ENCODE results near the gene ZMIZ1.
"Not testable (repeated sequence)": the region's sequence is repeated elsewhere in the genome, so short reads cannot be mapped to it uniquely, and the experiment has no call there.

The ZMIZ1 gene

DNA sequence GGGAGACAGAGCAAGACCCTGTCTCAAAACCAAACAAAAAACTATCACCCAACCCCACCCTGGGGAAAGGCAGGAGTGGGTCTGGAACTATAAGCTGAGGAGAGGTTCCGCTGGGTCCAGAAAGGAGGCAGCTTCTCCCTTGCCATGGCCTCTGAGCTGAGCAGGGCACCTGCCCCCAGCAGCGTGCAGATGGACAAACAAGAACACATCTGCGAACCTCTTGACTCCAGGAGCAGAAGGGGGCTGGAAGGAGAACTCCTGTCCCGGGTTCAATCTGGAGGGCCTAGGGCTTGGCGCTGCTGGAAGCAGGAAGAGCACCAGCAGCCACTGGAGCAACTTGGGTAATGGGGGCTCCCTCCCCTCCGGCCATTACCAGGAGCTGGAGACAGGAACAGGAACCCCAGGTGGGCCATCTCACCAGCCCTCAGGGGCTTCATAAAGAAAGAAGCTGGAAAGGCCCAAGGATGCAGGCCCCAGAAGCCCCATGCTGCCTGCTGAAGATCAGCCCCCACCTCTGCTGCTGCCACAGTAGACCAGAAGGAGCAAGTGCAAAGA lies 259.5 kb downstream of the ZMIZ1 start:
- peaks cover 0 to 3% (median 0%) of the 10 kb centered on the region in 5 donors for H3K27me3 ChIP-seq (ENCODE audit: control insufficient read depth in 5 of 5, insufficient read depth in 4 of 5, low read length in 5 of 5)
- peaks cover 0 to 2% (median 0%) of the 10 kb centered on the region in 5 donors for H3K9me3 ChIP-seq (ENCODE audit: control insufficient read depth in 5 of 5, low read length in 5 of 5)
- H3K4me3 ChIP-seq (ENCODE audit: low read depth in 1 of 5, low read length in 5 of 5) = no peak overlapping the region
- H3K27ac ChIP-seq (ENCODE audit: low read depth, low read length) = no peak overlapping the region
- H3K4me1 ChIP-seq (ENCODE audit: control insufficient read depth in 5 of 5, insufficient read depth in 5 of 5, low read length in 5 of 5) = peaks cover 0 to 9% (median 3%) of the 10 kb centered on the region in 5 donors
- H3K9ac ChIP-seq (ENCODE audit: low read length in 5 of 5) = no peak overlapping the region
- no peaks in the 10 kb centered on the region for H3K36me3 ChIP-seq (ENCODE audit: control insufficient read depth in 5 of 5, insufficient read depth in 5 of 5, low read length in 5 of 5)

DNA sequence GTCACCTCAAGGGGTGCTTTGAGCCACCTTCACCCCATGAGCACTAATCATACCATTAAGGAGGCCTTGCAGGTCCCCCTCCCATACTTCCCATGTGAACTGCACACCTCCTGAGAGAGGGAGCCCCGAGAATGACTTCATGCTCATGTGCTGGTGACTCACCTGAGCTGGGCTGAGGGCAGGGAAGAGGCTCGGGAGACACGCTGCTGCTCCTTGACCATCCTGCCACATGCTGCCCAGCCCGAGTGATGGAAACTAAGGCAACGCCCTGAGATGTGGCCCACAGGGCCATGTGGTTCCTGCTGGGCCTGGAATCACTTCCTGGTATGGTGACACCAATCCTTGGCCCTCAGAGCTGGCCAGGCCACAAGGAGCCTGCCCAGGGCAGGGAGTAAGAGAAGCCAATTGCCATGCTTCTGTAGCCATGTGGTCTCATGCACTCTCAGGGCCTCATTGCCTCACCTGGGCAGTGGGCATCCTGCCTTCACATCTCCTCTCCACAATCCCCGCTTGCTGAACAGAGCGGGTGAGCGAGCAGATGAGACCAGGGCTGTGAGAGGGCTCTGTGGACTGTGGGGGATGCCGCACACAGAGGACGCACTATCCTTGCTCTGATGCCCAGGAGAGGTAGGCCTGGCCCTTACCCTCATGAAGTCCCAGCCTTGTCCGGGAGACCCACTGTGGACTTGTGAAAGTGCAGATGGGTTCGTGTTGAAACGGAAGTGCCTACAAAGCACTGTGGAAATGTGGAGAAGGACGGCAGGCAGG lies 260.2 kb downstream of the ZMIZ1 start:
- H3K9me3 ChIP-seq (ENCODE audit: control insufficient read depth in 5 of 5, low read length in 5 of 5) = peaks cover 0 to 2% (median 0%) of the 10 kb centered on the region in 5 donors
- no peaks in the 10 kb centered on the region for H3K36me3 ChIP-seq (ENCODE audit: control insufficient read depth in 5 of 5, insufficient read depth in 5 of 5, low read length in 5 of 5)
- no peak overlapping the region for H3K27ac ChIP-seq (ENCODE audit: low read depth, low read length)
- no peak overlapping the region for H3K9ac ChIP-seq (ENCODE audit: low read length in 5 of 5)
- no peak overlapping the region for H3K4me3 ChIP-seq (ENCODE audit: low read depth in 1 of 5, low read length in 5 of 5)
- peaks cover 0 to 3% (median 0%) of the 10 kb centered on the region in 5 donors for H3K27me3 ChIP-seq (ENCODE audit: control insufficient read depth in 5 of 5, insufficient read depth in 4 of 5, low read length in 5 of 5)
- peaks cover 0 to 7% (median 3%) of the 10 kb centered on the region in 5 donors for H3K4me1 ChIP-seq (ENCODE audit: control insufficient read depth in 5 of 5, insufficient read depth in 5 of 5, low read length in 5 of 5)

DNA sequence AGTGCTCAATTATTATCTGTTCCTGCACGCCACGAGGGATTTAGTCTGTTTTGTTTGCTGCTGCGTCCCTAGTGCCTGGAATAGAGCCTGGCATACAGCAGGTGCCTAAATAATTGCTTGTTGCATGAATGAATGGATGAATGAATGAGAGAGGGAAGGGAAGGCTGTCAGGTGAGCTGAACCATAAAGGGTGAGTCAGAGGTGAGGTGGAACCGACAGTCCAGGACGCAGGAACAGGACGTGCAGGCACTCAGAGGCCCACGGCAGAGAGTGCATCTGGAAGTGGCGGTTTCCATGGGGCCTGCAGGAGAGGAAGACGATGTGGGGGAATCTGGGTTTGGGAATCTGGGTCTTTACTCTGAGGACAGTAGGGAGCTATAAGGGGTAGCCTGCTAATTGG lies 260.8 kb downstream of the ZMIZ1 start:
- Histone ChIP-seq H3K9ac (ENCODE audit: low read length in 5 of 5) (no peak overlapping the region), H3K36me3 (ENCODE audit: control insufficient read depth in 5 of 5, insufficient read depth in 5 of 5, low read length in 5 of 5) (no peaks in the 10 kb centered on the region), H3K4me3 (ENCODE audit: low read depth in 1 of 5, low read length in 5 of 5) (no peak overlapping the region), H3K9me3 (ENCODE audit: control insufficient read depth in 5 of 5, low read length in 5 of 5) (peaks cover 0 to 2% (median 0%) of the 10 kb centered on the region in 5 donors), H3K27ac (ENCODE audit: low read depth, low read length) (no peak overlapping the region), H3K27me3 (ENCODE audit: control insufficient read depth in 5 of 5, insufficient read depth in 4 of 5, low read length in 5 of 5) (peaks cover 0 to 3% (median 0%) of the 10 kb centered on the region in 5 donors), H3K4me1 (ENCODE audit: control insufficient read depth in 5 of 5, insufficient read depth in 5 of 5, low read length in 5 of 5) (peaks cover 0 to 7% (median 3%) of the 10 kb centered on the region in 5 donors)

DNA sequence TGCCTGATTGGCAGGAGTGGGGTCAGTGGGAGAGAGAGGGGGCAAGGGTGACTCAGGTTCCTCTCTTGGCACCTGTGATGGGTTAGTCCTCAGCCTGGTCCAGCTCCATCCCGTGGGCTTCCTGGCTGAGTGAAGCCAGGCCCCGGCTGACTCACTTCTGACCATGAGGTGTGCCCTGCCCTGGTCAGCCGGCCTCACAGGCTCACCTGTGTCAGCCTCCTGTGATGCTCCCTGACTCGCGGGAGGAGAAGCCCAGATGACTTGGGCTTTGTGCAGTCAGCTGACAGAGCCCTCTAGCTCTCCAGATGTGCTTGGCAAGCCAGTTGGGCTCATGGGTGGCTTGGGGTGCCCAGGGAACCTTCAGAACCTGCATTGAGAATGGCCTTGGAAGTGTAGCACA lies 262.5 kb downstream of the ZMIZ1 start:
- no peak overlapping the region for H3K4me3 ChIP-seq (ENCODE audit: low read depth in 1 of 5, low read length in 5 of 5)
- H3K36me3 ChIP-seq (ENCODE audit: control insufficient read depth in 5 of 5, insufficient read depth in 5 of 5, low read length in 5 of 5) = no peaks in the 10 kb centered on the region
- no peak overlapping the region for H3K9ac ChIP-seq (ENCODE audit: low read length in 5 of 5)
- H3K27ac ChIP-seq (ENCODE audit: low read depth, low read length) = no peak overlapping the region
- peaks cover 0 to 2% (median 0%) of the 10 kb centered on the region in 5 donors for H3K9me3 ChIP-seq (ENCODE audit: control insufficient read depth in 5 of 5, low read length in 5 of 5)
- H3K27me3 ChIP-seq (ENCODE audit: control insufficient read depth in 5 of 5, insufficient read depth in 4 of 5, low read length in 5 of 5) = peaks cover 0 to 3% (median 0%) of the 10 kb centered on the region in 5 donors
- peaks cover 3 to 7% (median 4%) of the 10 kb centered on the region in 5 donors for H3K4me1 ChIP-seq (ENCODE audit: control insufficient read depth in 5 of 5, insufficient read depth in 5 of 5, low read length in 5 of 5)

DNA sequence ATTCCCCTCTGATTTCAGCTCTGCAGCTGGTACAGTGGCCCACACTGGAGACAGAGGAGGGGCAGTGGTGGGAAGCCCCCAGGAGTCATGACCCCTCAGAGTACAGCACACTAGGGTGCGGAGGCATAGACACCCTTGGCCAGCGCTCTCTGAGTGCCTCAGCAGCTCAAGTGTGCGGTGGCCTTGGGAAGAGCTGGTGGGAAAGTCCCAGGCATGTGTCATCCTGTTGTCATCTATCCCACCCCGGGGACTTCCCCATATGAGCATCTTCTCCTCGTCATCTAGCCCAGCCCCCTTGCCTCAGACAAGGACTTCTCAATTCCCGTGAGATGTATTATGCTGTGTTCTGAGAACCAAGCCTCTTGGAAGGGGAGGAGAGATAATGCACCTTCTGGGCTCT lies 262.9 kb downstream of the ZMIZ1 start:
- H3K9me3 ChIP-seq (ENCODE audit: control insufficient read depth in 5 of 5, low read length in 5 of 5) = peaks cover 0 to 2% (median 0%) of the 10 kb centered on the region in 5 donors
- no peaks in the 10 kb centered on the region for H3K36me3 ChIP-seq (ENCODE audit: control insufficient read depth in 5 of 5, insufficient read depth in 5 of 5, low read length in 5 of 5)
- no peak overlapping the region for H3K4me3 ChIP-seq (ENCODE audit: low read depth in 1 of 5, low read length in 5 of 5)
- peaks cover 0 to 3% (median 0%) of the 10 kb centered on the region in 5 donors for H3K27me3 ChIP-seq (ENCODE audit: control insufficient read depth in 5 of 5, insufficient read depth in 4 of 5, low read length in 5 of 5)
- peaks cover 3 to 7% (median 4%) of the 10 kb centered on the region in 5 donors for H3K4me1 ChIP-seq (ENCODE audit: control insufficient read depth in 5 of 5, insufficient read depth in 5 of 5, low read length in 5 of 5)
- H3K27ac ChIP-seq (ENCODE audit: low read depth, low read length) = no peak overlapping the region
- no peak overlapping the region for H3K9ac ChIP-seq (ENCODE audit: low read length in 5 of 5)

DNA sequence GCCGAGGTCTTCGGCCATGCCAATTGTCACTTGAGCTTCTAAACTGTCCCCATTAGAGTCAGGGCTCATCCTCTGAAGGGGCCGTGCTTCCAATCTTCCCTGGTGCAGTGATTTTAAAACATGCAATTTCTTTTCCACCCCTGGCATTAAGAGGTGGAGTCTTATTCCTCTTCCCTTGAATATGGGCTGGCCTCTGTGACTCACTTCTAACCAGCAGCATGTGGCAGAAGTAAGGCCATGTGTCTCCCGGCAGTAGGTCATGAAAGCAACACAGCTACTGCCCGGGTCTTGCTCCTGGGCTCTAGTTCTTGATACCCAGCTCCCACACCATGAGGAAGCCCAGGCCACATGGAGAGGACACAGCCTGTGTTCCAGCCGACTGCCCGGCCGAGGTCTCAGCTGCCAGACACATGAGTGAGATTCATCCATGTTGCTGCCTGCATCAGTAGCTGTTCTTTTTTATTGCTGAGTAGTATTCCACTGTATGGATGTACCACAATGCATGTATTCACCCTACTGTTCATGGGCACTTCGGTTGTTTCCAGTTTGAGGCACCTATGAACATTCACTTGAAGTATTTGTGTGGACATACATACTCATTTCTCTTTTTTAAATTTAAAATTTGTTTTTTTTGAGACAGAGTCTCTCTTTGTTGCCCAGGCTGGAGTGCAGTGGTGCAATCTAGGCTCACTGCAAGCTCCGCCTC lies 264.0 kb downstream of the ZMIZ1 start:
- not testable (repeated sequence) for H3K36me3 ChIP-seq (ENCODE audit: control insufficient read depth in 5 of 5, insufficient read depth in 5 of 5, low read length in 5 of 5); H3K4me1 ChIP-seq (ENCODE audit: control insufficient read depth in 5 of 5, insufficient read depth in 5 of 5, low read length in 5 of 5); H3K27ac ChIP-seq (ENCODE audit: low read depth, low read length); H3K27me3 ChIP-seq (ENCODE audit: control insufficient read depth in 5 of 5, insufficient read depth in 4 of 5, low read length in 5 of 5); H3K9ac ChIP-seq (ENCODE audit: low read length in 5 of 5); H3K9me3 ChIP-seq (ENCODE audit: control insufficient read depth in 5 of 5, low read length in 5 of 5); H3K4me3 ChIP-seq (ENCODE audit: low read depth in 1 of 5, low read length in 5 of 5)

DNA sequence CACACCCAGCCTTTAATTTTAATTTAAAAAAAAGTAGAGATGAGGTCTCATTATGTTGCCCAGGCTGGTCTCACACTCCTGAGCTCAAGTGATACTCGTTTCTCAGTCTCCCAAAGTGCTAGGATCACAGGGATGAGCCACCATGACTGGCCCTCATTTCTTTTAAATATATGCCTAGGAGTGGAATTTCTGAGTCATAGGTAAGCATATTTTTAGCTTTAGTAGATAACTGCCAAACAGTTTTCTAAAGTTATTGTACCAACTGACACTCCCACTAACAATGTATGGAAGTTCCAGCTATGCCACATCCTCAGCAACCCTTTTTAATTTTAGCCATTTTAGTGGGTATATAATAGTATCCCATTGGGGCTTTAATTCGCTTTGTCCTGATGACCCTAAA lies 264.7 kb downstream of the ZMIZ1 start:
- Histone ChIP-seq H3K9me3 (ENCODE audit: control insufficient read depth in 5 of 5, low read length in 5 of 5) (peaks cover 0 to 5% (median 0%) of the 10 kb centered on the region in 5 donors), H3K27me3 (ENCODE audit: control insufficient read depth in 5 of 5, insufficient read depth in 4 of 5, low read length in 5 of 5) (peaks cover 0 to 3% (median 0%) of the 10 kb centered on the region in 5 donors), H3K4me1 (ENCODE audit: control insufficient read depth in 5 of 5, insufficient read depth in 5 of 5, low read length in 5 of 5) (peaks cover 3 to 7% (median 4%) of the 10 kb centered on the region in 5 donors), H3K36me3 (ENCODE audit: control insufficient read depth in 5 of 5, insufficient read depth in 5 of 5, low read length in 5 of 5) (no peaks in the 10 kb centered on the region), H3K4me3 (ENCODE audit: low read depth in 1 of 5, low read length in 5 of 5) (no peak overlapping the region), H3K27ac (ENCODE audit: low read depth, low read length) (no peak overlapping the region), H3K9ac (ENCODE audit: low read length in 5 of 5) (no peak overlapping the region)

DNA sequence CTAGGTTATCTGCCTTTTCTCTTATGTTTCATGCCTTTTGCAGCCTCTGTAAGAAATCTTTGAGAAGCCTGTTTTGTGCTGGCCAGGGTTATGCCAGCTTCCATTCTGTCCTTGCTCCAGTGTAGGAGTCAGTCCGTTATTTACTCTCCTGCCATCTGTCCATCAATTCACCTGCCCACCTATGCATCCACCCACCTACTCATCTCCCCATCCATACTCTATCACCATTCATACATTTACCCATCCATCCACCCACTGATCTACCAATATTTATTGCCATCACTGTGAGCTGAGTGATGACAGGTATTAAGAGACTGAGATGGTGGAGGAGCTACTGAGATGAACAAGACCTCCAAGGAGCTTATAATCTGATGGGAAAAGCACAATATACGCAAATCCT lies 265.8 kb downstream of the ZMIZ1 start:
- Histone ChIP-seq H3K9ac (ENCODE audit: low read length in 5 of 5) (no peak overlapping the region), H3K36me3 (ENCODE audit: control insufficient read depth in 5 of 5, insufficient read depth in 5 of 5, low read length in 5 of 5) (no peaks in the 10 kb centered on the region), H3K4me1 (ENCODE audit: control insufficient read depth in 5 of 5, insufficient read depth in 5 of 5, low read length in 5 of 5) (peaks cover 3 to 7% (median 4%) of the 10 kb centered on the region in 5 donors), H3K27ac (ENCODE audit: low read depth, low read length) (no peak overlapping the region), H3K4me3 (ENCODE audit: low read depth in 1 of 5, low read length in 5 of 5) (no peak overlapping the region), H3K9me3 (ENCODE audit: control insufficient read depth in 5 of 5, low read length in 5 of 5) (peaks cover 0 to 5% (median 0%) of the 10 kb centered on the region in 5 donors), H3K27me3 (ENCODE audit: control insufficient read depth in 5 of 5, insufficient read depth in 4 of 5, low read length in 5 of 5) (peaks cover 0 to 3% (median 0%) of the 10 kb centered on the region in 5 donors)

DNA sequence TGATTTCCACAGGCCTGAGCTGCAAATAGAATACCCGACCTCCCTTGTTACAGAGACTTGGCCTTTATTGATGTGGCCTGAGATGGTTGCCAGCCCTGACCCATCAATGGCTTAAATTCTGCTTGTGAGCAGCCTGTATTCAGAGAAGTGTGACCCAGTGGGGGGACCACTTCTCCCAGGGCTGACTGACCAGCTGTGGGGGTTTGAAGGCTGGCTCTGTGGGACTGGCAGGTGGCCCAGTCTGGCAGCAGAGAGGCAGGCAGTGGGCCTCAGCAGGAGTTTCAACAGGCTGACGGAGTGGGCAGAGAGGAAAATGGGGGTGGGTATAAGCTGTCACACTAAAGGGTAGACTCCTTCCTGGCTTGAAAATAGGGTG lies 266.3 kb downstream of the ZMIZ1 start:
- peaks cover 3 to 7% (median 4%) of the 10 kb centered on the region in 5 donors for H3K4me1 ChIP-seq (ENCODE audit: control insufficient read depth in 5 of 5, insufficient read depth in 5 of 5, low read length in 5 of 5)
- no peak overlapping the region for H3K27ac ChIP-seq (ENCODE audit: low read depth, low read length)
- H3K9ac ChIP-seq (ENCODE audit: low read length in 5 of 5) = no peak overlapping the region

More for the DNA sequence above, 266.3 kb downstream of the ZMIZ1 start:
- peaks cover 0 to 3% (median 0%) of the 10 kb centered on the region in 5 donors for H3K27me3 ChIP-seq (ENCODE audit: control insufficient read depth in 5 of 5, insufficient read depth in 4 of 5, low read length in 5 of 5)
- no peaks in the 10 kb centered on the region for H3K36me3 ChIP-seq (ENCODE audit: control insufficient read depth in 5 of 5, insufficient read depth in 5 of 5, low read length in 5 of 5)
- H3K9me3 ChIP-seq (ENCODE audit: control insufficient read depth in 5 of 5, low read length in 5 of 5) = peaks cover 0 to 5% (median 0%) of the 10 kb centered on the region in 5 donors
- no peak overlapping the region for H3K4me3 ChIP-seq (ENCODE audit: low read depth in 1 of 5, low read length in 5 of 5)
